HepG2 (cell line): ENCODE measurements around the gene ADSS1. TPM values are rescaled to one million over a fixed set of nuclear protein-coding genes. Genes with fewer than 3 reads are reported as not detected.

ENCODE experiments used
- ATF3 ChIP-seq: sonication (generic); formaldehyde crosslinking; IDR thresholded peaks from 2 replicates; pipeline ENCODE4 v1.4.0; 2020; ENCODE audit warnings: missing genetic modification reagents
- DBP ChIP-seq: sonication (generic); formaldehyde crosslinking; IDR thresholded peaks from 2 replicates; pipeline ENCODE4 v1.4.0; 2020; ENCODE audit warnings: missing genetic modification reagents; ENCODE audit errors: not compliant biosample characterization
- GABPB1 ChIP-seq: IDR thresholded peaks from 2 replicates; pipeline ENCODE4 v1.6.1; 2016; ENCODE audit warnings: mild to moderate bottlenecking, missing genetic modification reagents, moderate library complexity, missing compliant biosample characterization
- KAT2B ChIP-seq: fragments of 150-350 bp; IDR thresholded peaks from 2 replicates; pipeline ENCODE4 v1.6.1; 2014; ENCODE audit warnings: low read depth, low read length, borderline replicate concordance
- NONO ChIP-seq, 2 experiments: fragments of 450-650 bp in 1 of 2; sonication (generic) in 1 of 2; formaldehyde crosslinking in 1 of 2; IDR thresholded peaks in 1 of 2; conservative IDR thresholded peaks in 1 of 2; 2 replicates each; pipeline versions ENCODE4 v1.6.1 to v1.8.0; 2017 to 2022; ENCODE audit warnings: mild to moderate bottlenecking in 1 of 2, missing genetic modification reagents in 1 of 2, moderate library complexity in 1 of 2
- PAWR ChIP-seq: sonication (generic); formaldehyde crosslinking; IDR thresholded peaks from 2 replicates; pipeline ENCODE4 v1.4.0; 2020; ENCODE audit warnings: missing genetic modification reagents, mild to moderate bottlenecking, borderline replicate concordance
- PITX1 ChIP-seq: sonication (generic); formaldehyde crosslinking; IDR thresholded peaks from 2 replicates; pipeline ENCODE4 v1.5.1; 2020; ENCODE audit warnings: mild to moderate bottlenecking, missing genetic modification reagents
- YY1 ChIP-seq: IDR thresholded peaks from 2 replicates; pipeline ENCODE4 v1.6.1; 2011; ENCODE audit warnings: low read length, low read depth, moderate library complexity, mild to moderate bottlenecking; ENCODE audit not compliant: insufficient read depth, insufficient replicate concordance
- ZNF136 ChIP-seq: sonication (generic); formaldehyde crosslinking; IDR thresholded peaks from 2 replicates; pipeline ENCODE4 v1.8.1; 2022; ENCODE audit warnings: low read depth, mild to moderate bottlenecking, moderate library complexity, missing genetic modification reagents
- ZNF317 ChIP-seq: sonication (generic); formaldehyde crosslinking; IDR thresholded peaks from 2 replicates; pipeline ENCODE4 v1.5.0; 2020; ENCODE audit warnings: mild to moderate bottlenecking, missing genetic modification reagents
- ZNF589 ChIP-seq: sonication (generic); formaldehyde crosslinking; conservative IDR thresholded peaks from 2 replicates; pipeline ENCODE4 v1.8.0; 2022; ENCODE audit warnings: mild to moderate bottlenecking, moderate library complexity, missing genetic modification reagents
- ZNF674 ChIP-seq: sonication (generic); formaldehyde crosslinking; IDR thresholded peaks from 2 replicates; pipeline ENCODE4 v1.5.0; 2020; ENCODE audit warnings: low read depth, mild to moderate bottlenecking, missing genetic modification reagents
- ZXDC ChIP-seq: sonication (generic); formaldehyde crosslinking; IDR thresholded peaks from 2 replicates; pipeline ENCODE4 v1.5.0; 2020; ENCODE audit warnings: mild to moderate bottlenecking, missing genetic modification reagents
- polyA plus RNA-seq, 8 experiments: library from polyadenylated mRNA; depleted of rRNA in 3 of 8; stranded (reverse) in 7 of 8; unstranded in 1 of 8; fragments of >200 nt; fragmentation: Illumina TruSeq in 4 of 8; extraction: Trizol in 4 of 8; gene quantifications; 2 replicates each; pipeline versions ENCODE4 v1.2.1 to v1.2.3, GENCODE V29; 2011 to 2016; ENCODE audit warnings: low read depth in 4 of 8, missing spikeins in 1 of 8, mixed read lengths in 1 of 8; ENCODE audit not compliant: insufficient read depth in 1 of 8
- total RNA-seq, 5 experiments: library from RNA; depleted of rRNA; stranded (reverse); fragments of >200 nt; fragmentation: Illumina TruSeq; extraction: Trizol; gene quantifications; 2 replicates each; pipeline ENCODE4 v1.2.3, GENCODE V29; 2016; ENCODE audit warnings: low read depth in 1 of 5
- TF ChIP-seq, protein P1 (sequence below): sonication (generic); formaldehyde crosslinking; IDR thresholded peaks from 2 replicates; pipeline ENCODE4 v1.8.1; 2023; ENCODE audit warnings: mild to moderate bottlenecking, missing genetic modification reagents, borderline replicate concordance
- TF ChIP-seq, protein P2 (sequence below): IDR thresholded peaks from 2 replicates; pipeline ENCODE4 v1.6.1; 2012; ENCODE audit warnings: inconsistent platforms
- TF ChIP-seq, protein P3 (sequence below): sonication (generic); formaldehyde crosslinking; IDR thresholded peaks from 2 replicates; pipeline ENCODE4 v1.4.0; 2020; ENCODE audit warnings: missing genetic modification reagents, borderline replicate concordance
- TF ChIP-seq, protein P4 (sequence below): sonication (generic); formaldehyde crosslinking; IDR thresholded peaks from 2 replicates; pipeline ENCODE4 v1.4.0; 2020; ENCODE audit warnings: missing genetic modification reagents, mild to moderate bottlenecking, borderline replicate concordance

Gene ADSS1
- total and polyA plus RNA-seq, 2 of the 13 experiments (the other 11 are each of a cell fraction or from before 2014, with no cell fraction given): 1.0 to 36.7 TPM

GRCh38 chr14:104735830-104736642 is 12.0 kb downstream of the ADSS1 start (continued):
- TF ChIP-seq ZNF317: peak; percentile 75; the same call in 1 of the 2 replicates
- TF ChIP-seq DBP (CRISPR knock-in tag): no peak
- no peak for TF ChIP-seq ATF3 (CRISPR knock-in tag)
- TF ChIP-seq ZXDC (CRISPR knock-in tag): peak; percentile 37; the same call in 1 of the 2 replicates
- TF ChIP-seq YY1: peak; percentile 66
- TF ChIP-seq, protein P1, sequence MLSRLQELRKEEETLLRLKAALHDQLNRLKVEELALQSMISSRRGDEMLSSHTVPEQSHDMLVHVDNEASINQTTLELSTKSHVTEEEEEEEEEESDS (CRISPR knock-in tag): no peak
- TF ChIP-seq ZNF674 (CRISPR knock-in tag): 0 out of 2 replicates have a peak, but pooled peaks have one; percentile 21
- TF ChIP-seq GABPB1: peak; percentile 80
- TF ChIP-seq ZNF589 (CRISPR knock-in tag): peak; percentile 90
- TF ChIP-seq PAWR (CRISPR knock-in tag): no peak
- 0 out of 2 replicates have a peak, but pooled peaks have one; percentile 55 for TF ChIP-seq ZNF136 (CRISPR knock-in tag)
- TF ChIP-seq, protein P2, sequence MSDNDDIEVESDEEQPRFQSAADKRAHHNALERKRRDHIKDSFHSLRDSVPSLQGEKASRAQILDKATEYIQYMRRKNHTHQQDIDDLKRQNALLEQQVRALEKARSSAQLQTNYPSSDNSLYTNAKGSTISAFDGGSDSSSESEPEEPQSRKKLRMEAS: peak; percentile 99
- TF ChIP-seq, protein P3, sequence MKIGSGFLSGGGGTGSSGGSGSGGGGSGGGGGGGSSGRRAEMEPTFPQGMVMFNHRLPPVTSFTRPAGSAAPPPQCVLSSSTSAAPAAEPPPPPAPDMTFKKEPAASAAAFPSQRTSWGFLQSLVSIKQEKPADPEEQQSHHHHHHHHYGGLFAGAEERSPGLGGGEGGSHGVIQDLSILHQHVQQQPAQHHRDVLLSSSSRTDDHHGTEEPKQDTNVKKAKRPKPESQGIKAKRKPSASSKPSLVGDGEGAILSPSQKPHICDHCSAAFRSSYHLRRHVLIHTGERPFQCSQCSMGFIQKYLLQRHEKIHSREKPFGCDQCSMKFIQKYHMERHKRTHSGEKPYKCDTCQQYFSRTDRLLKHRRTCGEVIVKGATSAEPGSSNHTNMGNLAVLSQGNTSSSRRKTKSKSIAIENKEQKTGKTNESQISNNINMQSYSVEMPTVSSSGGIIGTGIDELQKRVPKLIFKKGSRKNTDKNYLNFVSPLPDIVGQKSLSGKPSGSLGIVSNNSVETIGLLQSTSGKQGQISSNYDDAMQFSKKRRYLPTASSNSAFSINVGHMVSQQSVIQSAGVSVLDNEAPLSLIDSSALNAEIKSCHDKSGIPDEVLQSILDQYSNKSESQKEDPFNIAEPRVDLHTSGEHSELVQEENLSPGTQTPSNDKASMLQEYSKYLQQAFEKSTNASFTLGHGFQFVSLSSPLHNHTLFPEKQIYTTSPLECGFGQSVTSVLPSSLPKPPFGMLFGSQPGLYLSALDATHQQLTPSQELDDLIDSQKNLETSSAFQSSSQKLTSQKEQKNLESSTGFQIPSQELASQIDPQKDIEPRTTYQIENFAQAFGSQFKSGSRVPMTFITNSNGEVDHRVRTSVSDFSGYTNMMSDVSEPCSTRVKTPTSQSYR (CRISPR knock-in tag): peak; percentile 39; the same call in 1 of the 2 replicates
- no peak for TF ChIP-seq NONO (IDR thresholded peaks at IDR 0.05)
- TF ChIP-seq NONO (CRISPR knock-in tag; conservative IDR thresholded peaks at IDR 0.05): peak; percentile 79
- TF ChIP-seq KAT2B: no peak
- TF ChIP-seq PITX1: no peak
- TF ChIP-seq, protein P4, sequence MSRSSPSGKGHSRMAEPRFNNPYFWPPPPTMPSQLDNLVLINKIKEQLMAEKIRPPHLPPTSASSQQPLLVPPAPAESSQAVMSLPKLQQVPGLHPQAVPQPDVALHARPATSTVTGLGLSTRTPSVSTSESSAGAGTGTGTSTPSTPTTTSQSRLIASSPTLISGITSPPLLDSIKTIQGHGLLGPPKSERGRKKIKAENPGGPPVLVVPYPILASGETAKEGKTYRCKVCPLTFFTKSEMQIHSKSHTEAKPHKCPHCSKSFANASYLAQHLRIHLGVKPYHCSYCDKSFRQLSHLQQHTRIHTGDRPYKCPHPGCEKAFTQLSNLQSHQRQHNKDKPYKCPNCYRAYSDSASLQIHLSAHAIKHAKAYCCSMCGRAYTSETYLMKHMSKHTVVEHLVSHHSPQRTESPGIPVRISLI (CRISPR knock-in tag): peak; percentile 57; the same call in 1 of the 2 replicates
